Astrocyte of the spinal cord (primary cell): ENCODE data around the gene MMGT1.
"Not testable (repeated sequence)": the region's sequence is repeated elsewhere in the genome, so short reads cannot be mapped to it uniquely, and the experiment has no call there.

Experiments used
- DNase-seq: peaks from one replicate; pipeline ENCODE4 v3.0.0; 2011; ENCODE audit warnings: low read depth, low spot score
- H3K4me3 ChIP-seq: 2 replicates; pipeline ENCODE4 v1.5.1; 2011; ENCODE audit warnings: low read depth, mild to moderate bottlenecking, low read length, moderate library complexity
- CTCF ChIP-seq: IDR thresholded peaks from 2 replicates; pipeline ENCODE4 v1.5.1; 2012; ENCODE audit warnings: low read depth, mild to moderate bottlenecking, low read length, inconsistent platforms
- in situ Hi-C: cut with HindIII; loops from 2 replicates; pipeline ENCODE4 v1.10.0; 2017; ENCODE audit warnings: low sequenced_read_pairs

Gene MMGT1

DNA sequence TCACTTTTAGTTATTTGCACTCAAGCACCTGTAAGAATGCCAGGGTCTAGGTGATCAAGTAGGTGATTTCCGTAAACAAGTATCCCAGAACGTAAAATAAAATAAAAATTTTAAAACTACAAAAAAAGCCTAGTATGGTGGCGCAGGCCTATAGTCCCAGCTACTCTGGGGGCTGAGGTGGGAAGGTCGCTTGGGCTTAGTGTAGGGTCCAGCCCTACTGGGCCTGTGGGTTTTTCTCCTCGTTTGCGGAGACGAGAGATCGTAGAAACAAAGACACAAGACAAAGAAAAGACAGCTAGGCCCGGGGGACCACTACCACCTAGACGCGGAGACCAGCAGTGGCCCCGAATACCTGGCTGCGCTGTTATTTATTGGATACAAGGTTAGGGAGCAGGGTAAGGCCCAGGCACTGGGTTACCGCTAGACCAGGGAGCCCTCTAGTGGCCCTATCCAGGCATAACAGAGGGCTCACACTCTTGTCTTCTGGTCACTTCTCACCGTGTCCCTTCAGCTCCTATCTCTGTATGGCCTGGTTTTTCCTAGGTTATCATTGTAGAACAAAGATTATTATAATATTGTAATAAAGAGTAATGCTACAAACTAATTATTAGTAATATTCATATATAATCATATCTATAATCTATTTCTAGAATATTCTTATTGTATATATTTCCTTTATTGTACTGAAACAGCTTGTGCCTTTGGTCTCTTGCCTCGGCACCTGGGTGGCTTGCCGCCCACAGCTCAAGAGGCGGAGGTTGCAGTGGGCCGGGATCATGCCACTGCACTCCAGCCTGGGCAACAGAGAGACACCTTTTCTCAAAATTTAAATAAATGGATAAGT lies 41.9 kb downstream of the MMGT1 start:
- no peak overlapping the region for H3K4me3 ChIP-seq
- in situ Hi-C loops, result no loop called here
- peak; percentile 16 for DNase-seq
- peak; percentile 78 for TF ChIP-seq CTCF

DNA sequence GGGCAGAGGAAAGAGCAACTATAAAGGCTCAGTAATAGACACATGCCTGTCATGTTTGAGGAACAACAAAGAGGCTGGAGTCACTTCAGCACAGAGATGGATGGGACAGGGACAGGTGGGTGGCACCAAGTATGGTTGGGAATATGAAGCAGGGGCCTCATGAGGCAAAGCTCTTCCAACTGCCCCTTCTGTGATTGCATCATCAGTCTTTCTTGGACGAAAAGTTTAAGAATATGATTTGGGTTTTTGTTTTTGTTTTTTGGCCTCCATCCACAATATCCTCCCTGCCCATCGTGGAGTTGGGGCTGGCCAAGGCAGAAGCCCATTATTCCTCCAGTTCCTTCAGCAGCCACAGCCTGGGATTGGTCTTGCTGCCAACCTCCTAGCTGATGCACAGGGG lies 45.9 kb downstream of the MMGT1 start:
- in situ Hi-C loops, result no loop called here
- no peak overlapping the region for H3K4me3 ChIP-seq
- no peak for TF ChIP-seq CTCF
- no peak for DNase-seq

GRCh38 chrX:135923353-135923752 lies 50.4 kb downstream of the MMGT1 start:
- no peak for TF ChIP-seq CTCF
- DNase-seq, result no peak
- in situ Hi-C loops, result no loop called here
- H3K4me3 ChIP-seq, result no peak overlapping the region

GRCh38 chrX:135920516-135920915 lies 53.3 kb downstream of the MMGT1 start:
- H3K4me3 ChIP-seq, DNase-seq, in situ Hi-C loops: not testable (repeated sequence)

- H3K4me3 ChIP-seq, result no peak overlapping the region
- in situ Hi-C loops, result no loop called here
- no peak for TF ChIP-seq CTCF
- no peak for DNase-seq
These were observed 59.4 kb downstream of the MMGT1 start for GRCh38 chrX:135914404-135914803.
